PC-3 (cell line): ENCODE results near the gene PREX1.

ENCODE experiments used
- CTCF ChIP-seq: fragments of 300-600 bp; sonication (generic); conservative IDR thresholded peaks from 2 replicates; pipeline ENCODE4 v1.5.1; 2017; ENCODE audit warnings: antibody characterized with exemption, low read depth, mild to moderate bottlenecking, low read length
- EZH2phosphoT487 ChIP-seq: fragments of 300-600 bp; sonication (generic); IDR thresholded peaks from 2 replicates; pipeline ENCODE4 v1.6.1; 2018; ENCODE audit warnings: mild to moderate bottlenecking, antibody characterized with exemption, low read length, borderline replicate concordance

GRCh38 chr20:48727226-48727625 is 100.6 kb downstream of the PREX1 start:
- TF ChIP-seq CTCF (no peak), EZH2phosphoT487 (no peak)
